OCI-LY7 (cell line): Measurements from ENCODE around the gene UBA6.

Experiments used
- CTCF ChIP-seq: fragments of 200-600 bp; sonication (generic); conservative IDR thresholded peaks from 2 replicates; pipeline ENCODE4 v1.5.1; 2014; ENCODE audit warnings: mild to moderate bottlenecking, antibody characterized with exemption, low read length, moderate library complexity, mixed read lengths
- EZH2phosphoT487 ChIP-seq: fragments of 200-600 bp; sonication (generic); IDR thresholded peaks from 2 replicates; pipeline ENCODE4 v1.6.1; 2018; ENCODE audit warnings: low read depth, borderline replicate concordance, mild to moderate bottlenecking, mixed run types, antibody characterized with exemption, low read length, moderate library complexity, mixed read lengths

- TF ChIP-seq EZH2phosphoT487 (no peak), CTCF (no peak)
Measured at GRCh38 chr4:67687636-67688035, 13.3 kb downstream of the UBA6 start.
